DLD1 (cell line): ENCODE results near the gene CCDC185.

Experiments
- in situ Hi-C: cut with HindIII; loops from 2 replicates; pipeline ENCODE4 v1.10.0; 2017; ENCODE audit warnings: low sequenced_read_pairs

Gene CCDC185

DNA sequence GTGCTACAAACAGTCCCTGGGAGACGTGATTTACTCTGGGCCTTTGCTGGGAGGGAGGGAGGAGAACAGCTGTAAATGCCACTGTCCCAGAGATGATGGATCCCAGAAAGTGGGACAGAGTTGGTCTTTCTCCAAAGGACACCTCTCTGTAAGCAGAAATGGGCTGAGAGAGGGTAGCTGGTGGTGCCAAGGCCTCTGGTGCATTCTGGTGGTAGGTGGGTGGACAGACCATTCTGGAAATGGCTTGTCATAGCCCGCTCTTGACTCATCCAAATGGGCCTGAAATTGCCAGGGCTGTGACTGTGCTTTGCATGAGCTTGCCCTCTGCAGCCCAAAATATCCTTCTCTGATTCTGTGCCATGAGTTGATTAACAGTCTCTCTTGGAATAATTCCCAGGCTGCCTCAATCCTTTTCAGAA, 36.1 kb downstream of the CCDC185 start:
- in situ Hi-C loops = no loop called here

DNA sequence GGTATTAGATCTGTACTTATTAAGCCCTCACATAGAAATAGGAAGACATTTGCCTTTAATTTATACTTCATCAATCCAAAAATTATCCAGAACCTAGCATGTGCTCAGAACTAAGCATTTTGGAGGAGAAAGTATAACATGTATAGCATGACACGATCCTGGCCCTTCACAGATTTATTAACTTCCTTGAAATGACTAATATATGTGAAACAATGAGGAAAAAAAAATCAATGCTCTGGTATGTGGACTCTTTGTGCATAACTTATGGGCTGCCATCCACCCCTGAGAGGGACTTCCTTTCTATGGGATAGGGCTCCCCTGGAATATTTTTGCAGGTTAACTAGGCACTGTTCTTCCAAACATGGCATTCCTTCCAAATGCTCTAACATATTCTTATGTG, 36.6 kb downstream of the CCDC185 start:
- in situ Hi-C loops = no loop called here

DNA sequence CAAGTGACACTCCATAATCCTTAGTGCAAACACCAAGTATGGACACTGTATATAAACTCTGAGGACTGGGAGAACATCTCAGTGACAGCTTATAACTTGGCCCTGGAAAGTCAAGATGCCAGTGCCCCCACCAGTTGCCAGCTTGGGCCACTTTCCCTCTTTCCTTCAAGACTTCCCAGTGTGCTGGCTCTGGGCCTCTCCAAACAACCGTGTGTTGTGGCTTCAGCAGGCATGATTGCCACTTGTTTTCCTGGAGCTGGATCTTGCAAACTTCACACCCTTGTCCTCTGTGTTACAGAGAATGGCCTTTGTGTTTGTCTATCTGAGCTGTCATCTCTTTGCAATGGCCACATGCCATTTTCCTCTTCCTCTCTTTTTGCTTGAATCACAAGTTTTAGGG, 37.0 kb downstream of the CCDC185 start:
- in situ Hi-C loops = no loop called here

DNA sequence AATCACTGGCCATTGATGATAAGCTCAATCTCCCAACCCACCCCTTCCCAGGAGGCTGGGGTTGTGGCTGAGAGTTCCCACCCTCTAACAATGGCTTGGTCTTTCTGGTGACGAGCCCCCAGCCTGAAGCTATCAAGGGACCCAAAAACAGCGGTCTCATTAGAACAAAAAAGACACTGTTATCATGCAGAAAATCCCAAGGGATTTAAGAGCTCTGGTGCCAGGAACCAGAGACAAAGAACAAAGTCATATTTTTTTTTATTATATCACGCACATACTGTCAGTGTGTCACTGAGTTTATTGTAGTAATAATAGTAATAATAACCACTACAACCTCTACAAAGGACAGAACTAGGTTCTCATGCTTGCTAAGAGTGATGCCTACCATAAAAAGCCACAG, 43.9 kb downstream of the CCDC185 start:
- in situ Hi-C loops = no loop called here

DNA sequence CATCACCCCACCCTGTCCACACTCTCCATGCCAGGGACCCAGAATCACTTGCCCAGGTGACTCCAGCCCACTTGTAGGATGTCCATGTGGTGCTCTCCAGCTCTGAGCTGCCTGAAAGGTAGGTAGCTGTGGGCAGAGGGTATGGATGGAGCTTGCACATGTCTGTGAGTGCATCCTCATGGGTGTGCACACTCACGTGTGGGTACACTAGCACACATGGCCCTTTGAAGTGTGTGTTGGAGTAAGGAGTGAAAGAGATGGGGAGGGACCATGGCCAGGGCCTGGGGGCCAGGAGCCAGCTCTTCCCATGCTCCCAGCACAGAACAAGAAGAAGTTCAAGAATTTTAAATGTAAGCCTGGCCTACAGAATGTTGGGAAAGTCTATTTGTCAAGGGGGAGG, 50.2 kb downstream of the CCDC185 start:
- in situ Hi-C loops = no loop called here

DNA sequence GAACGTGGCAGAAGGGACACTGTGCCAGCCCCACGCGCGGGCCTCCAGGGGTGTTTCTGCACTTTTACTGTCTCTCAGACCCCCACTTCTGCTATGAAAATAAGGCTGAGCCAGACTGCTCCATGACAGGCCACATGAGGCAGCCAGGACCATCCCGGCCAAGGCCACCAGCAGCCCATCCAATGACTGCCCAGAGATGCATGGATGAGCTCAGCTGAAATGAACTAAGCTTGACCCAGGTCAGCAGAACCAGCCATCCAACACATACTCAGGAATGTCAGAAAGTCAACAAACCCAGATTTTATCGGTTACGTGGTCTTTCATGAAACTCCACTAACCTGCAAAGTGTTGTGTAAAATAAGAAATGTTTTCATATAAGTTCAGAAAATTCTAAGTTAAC, 51.2 kb downstream of the CCDC185 start:
- in situ Hi-C loops = no loop called here
